HG03103 (cell line): Measurements from ENCODE around the gene PCDHB16.
"Not testable (repeated sequence)": the region's sequence is repeated elsewhere in the genome, so short reads cannot be mapped to it uniquely, and the experiment has no call there.

ENCODE experiments used
- ATAC-seq: cut with Tn5 transposase; IDR thresholded peaks from one replicate; pipeline ENCODE4 v1.9.1; 2021; ENCODE audit warnings: low read depth; ENCODE audit not compliant: unreplicated experiment

The PCDHB16 gene

DNA sequence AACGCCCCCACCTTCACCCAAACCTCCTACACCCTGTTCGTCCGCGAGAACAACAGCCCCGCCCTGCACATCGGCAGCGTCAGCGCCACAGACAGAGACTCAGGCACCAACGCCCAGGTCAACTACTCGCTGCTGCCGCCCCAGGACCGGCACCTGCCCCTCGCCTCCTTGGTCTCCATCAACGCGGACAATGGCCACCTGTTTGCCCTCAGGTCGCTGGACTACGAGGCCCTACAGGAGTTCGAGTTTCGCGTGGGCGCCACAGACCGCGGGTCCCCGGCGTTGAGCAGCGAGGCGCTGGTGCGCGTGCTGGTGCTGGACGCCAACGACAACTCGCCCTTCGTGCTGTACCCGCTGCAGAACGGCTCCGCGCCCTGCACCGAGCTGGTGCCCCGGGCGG is 42.7 kb downstream of the PCDHB16 start:
- not testable (repeated sequence) for ATAC-seq

DNA sequence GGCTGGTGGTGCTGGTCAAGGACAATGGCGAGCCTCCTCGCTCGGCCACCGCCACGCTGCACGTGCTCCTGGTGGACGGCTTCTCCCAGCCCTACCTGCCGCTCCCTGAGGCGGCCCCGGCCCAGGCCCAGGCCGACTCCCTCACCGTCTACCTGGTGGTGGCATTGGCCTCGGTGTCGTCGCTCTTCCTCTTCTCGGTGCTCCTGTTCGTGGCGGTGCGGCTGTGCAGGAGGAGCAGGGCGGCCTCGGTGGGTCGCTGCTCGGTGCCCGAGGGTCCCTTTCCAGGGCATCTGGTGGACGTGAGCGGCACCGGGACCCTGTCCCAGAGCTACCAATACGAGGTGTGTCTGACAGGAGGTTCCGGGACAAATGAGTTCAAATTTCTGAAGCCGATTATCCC is 43.2 kb downstream of the PCDHB16 start:
- not testable (repeated sequence) for ATAC-seq

DNA sequence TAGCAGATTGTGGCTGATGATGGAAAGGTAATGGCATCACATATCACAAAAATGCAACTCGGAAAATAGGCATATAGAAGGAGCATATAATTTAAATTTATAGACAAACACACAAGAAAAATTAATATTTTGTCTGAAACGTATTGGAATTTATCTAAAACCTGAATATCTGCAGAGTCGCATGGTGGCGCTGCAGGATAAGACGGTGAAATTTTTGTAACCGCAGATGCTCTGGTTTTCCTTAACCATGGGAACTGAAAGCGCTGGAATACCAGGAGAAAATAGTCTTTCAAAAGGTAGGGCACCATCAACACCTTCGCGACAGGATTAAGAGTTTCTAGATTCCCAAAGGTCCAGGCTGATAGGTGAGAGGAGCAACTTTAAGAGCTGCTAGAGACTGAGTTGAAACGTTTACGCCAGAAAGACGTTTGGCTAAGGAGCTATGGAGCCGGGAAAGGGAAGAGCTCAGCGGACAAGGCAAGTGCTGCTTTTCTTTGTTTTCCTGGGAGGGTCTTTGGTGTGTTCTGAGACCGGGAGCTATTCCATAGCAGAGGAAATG is 52.0 kb downstream of the PCDHB16 start:
- ATAC-seq = no peak
